Stimulated activated naive CD8-positive, alpha-beta T cell treated with anti-CD3 and anti-CD28 coated beads, Interleukin-15, Interleukin-2, amounts not matched to agents 100 U/mL and 50 U/mL, for 24 hours (primary cell): ENCODE measurements around the gene MREG.

Experiments used
- ATAC-seq: fragments of 150-1000 bp; cut with Tn5 transposase; one replicate; pipeline ENCODE4 v1.10.0; 2021
- DNase-seq: peaks from one replicate; pipeline ENCODE4 v3.0.0; 2021

Gene MREG

GRCh38 chr2:215918901-215919599 lies 94.3 kb downstream of the MREG start:
- no peak for ATAC-seq
- DNase-seq: no peak

DNA sequence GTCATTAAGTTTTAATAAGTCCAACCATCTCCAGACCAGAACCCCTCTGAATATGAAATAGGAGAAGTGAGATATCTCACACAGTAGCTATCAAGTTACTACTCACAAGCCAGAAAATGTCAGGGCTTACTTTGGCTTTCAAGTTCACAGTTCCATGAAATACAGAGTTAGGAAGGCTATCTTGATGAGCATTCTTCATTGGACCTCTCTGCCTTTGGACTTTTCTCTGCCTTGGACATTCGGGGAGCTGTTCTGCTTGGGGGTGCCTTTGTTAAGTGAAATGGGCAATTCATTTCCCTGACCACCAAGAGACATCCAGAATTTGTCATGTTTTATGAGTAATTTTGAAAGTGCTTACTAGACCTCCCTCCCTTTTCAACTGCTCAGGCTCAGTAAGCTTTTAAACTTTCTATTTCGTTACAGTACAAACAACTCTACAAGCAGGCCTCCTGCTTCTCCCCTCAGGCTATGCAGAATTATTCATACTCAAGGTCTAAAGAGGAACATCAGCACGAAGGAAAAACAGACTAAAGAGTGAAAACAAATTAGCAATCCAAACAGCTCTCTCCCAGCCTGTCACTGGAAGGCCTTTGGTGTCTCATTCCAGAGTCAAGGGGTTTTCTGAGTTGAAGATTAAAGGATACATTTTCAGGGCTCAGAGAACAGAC lies 95.3 kb downstream of the MREG start:
- DNase-seq (no peak), ATAC-seq (peak; percentile 36)

GRCh38 chr2:215915441-215915840 lies 97.9 kb downstream of the MREG start:
- DNase-seq (no peak), ATAC-seq (no peak)

GRCh38 chr2:215914777-215915165 lies 98.6 kb downstream of the MREG start:
- no peak for ATAC-seq
- no peak for DNase-seq

DNA sequence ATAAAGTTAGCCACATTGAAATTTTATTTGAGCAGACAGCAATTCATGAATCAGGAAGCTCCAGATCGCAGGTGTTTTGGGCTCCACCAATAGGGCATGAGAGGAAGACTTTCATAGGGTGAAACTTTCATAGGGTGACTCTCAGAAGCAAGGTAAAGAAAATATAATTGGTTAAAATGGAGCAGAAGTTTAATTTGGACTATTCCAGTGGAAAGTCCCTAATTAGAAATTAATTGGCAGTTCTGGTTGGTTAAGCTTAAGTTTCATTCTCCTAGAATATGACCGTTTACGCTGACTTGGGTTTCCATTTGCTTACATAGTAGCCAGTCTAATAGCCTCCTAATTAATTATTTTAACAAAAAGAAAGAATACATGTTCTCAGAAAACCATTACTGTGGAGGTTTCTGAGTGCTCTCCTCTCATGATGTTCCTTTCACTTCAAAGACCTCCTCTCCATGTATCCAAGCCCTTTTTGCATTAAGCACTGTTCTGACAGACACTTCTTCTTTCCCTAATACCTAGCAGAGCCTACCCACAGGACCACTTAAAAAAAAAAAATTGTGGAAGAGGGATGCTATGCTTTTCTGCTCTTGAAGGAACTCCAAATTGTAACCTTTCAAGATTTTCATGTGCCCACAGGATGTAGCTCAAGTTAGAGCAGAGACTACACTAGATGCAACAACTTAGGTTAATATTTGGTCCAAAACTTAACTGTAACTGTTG lies 99.1 kb downstream of the MREG start:
- DNase-seq (no peak), ATAC-seq (no peak)

GRCh38 chr2:215912299-215912842 lies 101.0 kb downstream of the MREG start:
- no peak for ATAC-seq
- DNase-seq: no peak

DNA sequence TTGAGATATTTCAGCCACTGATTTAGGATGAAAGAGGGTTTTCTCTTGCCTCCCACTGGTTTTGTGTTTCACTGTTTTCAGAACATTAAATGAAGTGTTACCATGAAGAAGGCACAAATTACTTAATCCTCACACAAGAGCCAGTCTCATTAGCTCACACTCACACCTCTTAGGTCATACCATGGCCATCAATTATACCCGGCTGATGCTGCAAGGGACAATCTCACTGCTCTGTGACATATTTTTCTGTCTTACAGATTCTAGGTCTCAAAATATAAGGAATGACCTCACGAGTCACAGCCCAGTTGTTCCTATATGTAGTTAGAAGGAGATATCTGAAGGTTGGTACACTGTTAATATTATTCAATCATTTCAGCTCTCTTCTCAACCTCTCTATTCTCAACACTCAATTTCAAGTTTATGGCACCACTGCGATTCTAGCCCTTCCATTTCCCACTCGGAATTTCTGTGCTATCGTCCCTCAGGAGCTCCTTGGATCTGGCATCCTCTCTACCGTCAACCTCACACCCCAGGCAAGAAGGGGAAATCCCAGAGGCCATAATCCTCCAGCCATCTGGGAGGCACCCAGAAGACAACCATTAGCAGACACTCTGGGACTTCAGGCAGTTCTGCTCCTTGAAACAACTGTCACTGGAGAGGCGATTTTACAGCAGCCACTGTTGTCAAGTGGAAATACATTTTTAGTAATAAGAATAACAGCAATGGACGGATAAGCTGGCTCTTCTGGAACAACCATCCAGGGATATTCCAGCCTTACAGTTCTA lies 101.9 kb downstream of the MREG start:
- no peak for DNase-seq
- no peak for ATAC-seq

DNA sequence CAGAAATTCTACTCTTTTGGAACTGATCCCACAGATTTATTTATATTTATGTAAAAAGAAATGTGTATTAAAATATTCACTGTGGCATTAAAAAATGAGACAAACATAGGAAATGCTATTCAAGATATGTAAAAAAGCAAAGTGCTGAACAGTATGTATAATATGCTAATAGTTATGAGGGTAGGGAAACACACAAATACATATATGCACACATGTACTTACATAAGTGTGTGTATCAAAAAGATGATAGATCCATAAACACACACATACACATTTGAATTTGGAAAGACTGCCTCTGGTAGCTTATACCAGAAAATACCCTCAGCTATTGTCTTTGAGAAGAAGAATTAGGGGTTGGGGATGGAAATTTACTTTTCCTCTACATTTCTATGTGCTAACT lies 103.2 kb downstream of the MREG start:
- DNase-seq (no peak), ATAC-seq (no peak)

DNA sequence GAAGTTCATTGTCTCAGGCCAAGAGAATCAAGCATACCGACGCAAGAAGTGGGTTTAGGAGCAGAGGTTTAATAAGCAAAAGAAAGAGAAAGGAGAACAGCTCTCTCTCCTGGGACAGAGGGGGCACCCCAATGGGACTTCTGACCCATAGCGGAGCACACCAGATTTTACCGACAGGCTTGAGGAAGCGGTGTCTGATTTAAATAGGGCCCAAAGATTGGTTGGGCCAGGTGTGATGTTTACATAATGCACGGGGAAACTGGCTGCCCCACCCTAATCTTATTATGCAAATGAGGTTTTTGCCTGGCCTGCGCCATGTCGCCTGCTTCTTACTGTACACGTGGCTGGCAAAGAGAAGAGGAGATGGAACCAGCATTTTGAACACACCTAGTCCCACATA lies 106.2 kb downstream of the MREG start:
- no peak for ATAC-seq
- DNase-seq: no peak

GRCh38 chr2:215906458-215906857 lies 106.9 kb downstream of the MREG start:
- ATAC-seq (no peak), DNase-seq (no peak)

DNA sequence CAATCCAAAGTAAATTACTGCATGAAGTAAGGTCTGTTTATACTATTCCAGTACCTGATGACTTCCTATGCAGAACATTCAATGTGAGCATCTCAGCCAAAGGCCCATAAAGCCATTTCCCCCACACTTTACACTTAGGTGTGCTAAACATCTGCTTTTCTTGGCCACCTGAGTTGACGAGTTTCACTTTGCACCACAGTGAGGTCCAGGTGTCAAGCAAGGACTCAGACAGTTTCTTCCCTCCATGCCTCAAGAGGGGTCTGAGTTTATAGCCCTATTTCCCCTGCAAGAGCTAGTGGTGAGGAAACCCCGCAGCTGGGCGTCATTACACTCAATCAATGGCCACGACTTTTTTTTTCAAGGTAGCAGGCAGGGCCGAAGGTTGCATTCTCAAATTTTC lies 107.7 kb downstream of the MREG start:
- DNase-seq (no peak), ATAC-seq (no peak)

GRCh38 chr2:215904101-215904500 lies 109.2 kb downstream of the MREG start:
- ATAC-seq (no peak), DNase-seq (no peak)

- ATAC-seq: no peak
Observed at GRCh38 chr2:215903203-215903602, 110.1 kb downstream of the MREG start.

GRCh38 chr2:215901796-215902195 lies 111.6 kb downstream of the MREG start:
- no peak for DNase-seq
- no peak for ATAC-seq

More at GRCh38 chr2:215903203-215903602, 110.1 kb downstream of the MREG start:
- no peak for DNase-seq

- DNase-seq (no peak), ATAC-seq (no peak)
Observed at GRCh38 chr2:215900843-215901242, 112.5 kb downstream of the MREG start.

DNA sequence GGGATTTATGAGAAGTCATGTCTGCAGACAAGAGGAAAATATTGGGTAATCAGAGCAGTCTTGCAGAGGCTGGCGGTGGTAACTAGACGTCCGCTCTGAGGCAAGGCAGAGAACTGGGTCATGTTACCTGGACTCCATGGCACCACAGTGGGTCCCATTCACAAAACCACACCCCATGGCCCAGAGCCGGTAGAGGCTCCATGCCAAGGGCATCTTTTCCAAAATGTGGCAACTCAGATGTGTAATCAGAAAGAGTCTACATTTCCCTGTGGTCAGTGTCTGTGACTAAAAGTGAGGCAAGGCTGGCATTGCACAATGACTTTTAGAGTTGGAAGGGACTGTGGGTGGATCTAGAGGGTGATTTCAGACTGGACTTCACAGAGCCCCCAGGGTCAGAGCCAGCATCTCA lies 113.1 kb downstream of the MREG start:
- no peak for DNase-seq

GRCh38 chr2:215899141-215900074 lies 113.9 kb downstream of the MREG start:
- DNase-seq (no peak), ATAC-seq (no peak)

More for the DNA sequence above, 113.1 kb downstream of the MREG start:
- ATAC-seq: no peak

DNA sequence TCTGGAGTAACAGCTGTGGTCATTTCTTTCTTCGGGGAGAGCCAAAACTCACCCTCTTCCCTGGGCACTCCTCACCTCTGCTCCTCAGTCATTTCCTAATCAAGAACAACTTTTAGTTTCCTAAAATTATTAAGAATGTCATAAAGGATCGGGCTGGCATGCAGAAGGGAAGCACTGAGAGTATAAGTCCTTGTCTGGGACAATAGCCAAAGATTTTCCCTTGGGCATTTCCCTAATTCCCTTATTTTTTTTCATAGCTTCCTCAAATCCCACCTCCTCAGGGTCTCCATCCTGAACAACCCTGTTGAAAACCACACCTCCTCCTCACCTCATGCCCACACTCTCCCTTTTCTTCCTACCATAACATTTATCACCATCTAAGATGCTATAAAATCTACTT lies 115.0 kb downstream of the MREG start:
- no peak for ATAC-seq

GRCh38 chr2:215896921-215897320 lies 116.4 kb downstream of the MREG start:
- DNase-seq (no peak), ATAC-seq (no peak)

More for the DNA sequence above, 115.0 kb downstream of the MREG start:
- DNase-seq: no peak

DNA sequence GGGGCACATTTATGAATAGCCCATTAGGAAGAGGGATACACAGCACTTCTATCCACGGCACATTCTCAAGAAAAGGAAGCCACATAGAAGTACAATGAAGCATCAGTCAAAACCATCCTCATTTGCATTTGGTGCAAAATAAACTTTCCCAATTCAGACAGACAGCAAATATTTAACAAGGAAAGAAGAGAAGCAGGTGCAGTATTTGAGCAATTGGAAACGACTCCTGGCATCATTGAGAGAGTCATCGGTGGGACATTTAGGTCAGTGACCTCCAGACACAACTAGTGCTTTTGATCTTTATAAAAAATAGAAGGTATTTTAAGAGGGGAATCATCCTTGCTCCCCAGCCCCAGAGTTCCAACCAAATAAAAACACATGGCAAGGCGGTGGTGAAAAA lies 118.0 kb downstream of the MREG start:
- DNase-seq (no peak), ATAC-seq (no peak)
